SH-SY5Y (cell line): ENCODE measurements around the gene C1S.

Experiments
- GATA2 ChIP-seq: IDR thresholded peaks from 2 replicates; pipeline ENCODE4 v1.6.1; 2011; ENCODE audit warnings: mild to moderate bottlenecking, low read depth, low read length
- GATA3 ChIP-seq: IDR thresholded peaks from 2 replicates; pipeline ENCODE4 v1.6.1; 2011; ENCODE audit warnings: low read depth, mild to moderate bottlenecking, low read length, moderate library complexity

GRCh38 chr12:7091171-7091570 is 30.7 kb downstream of the C1S start:
- TF ChIP-seq GATA2 (no peak), GATA3 (no peak)
